ENCODE data around the gene FAT1. TPM values are rescaled to one million over a fixed set of nuclear protein-coding genes. Genes with fewer than 3 reads are reported as not detected.

FAT1 gene
- total RNA-seq, 1 experiment from 2014 or later: 172 TPM

DNA sequence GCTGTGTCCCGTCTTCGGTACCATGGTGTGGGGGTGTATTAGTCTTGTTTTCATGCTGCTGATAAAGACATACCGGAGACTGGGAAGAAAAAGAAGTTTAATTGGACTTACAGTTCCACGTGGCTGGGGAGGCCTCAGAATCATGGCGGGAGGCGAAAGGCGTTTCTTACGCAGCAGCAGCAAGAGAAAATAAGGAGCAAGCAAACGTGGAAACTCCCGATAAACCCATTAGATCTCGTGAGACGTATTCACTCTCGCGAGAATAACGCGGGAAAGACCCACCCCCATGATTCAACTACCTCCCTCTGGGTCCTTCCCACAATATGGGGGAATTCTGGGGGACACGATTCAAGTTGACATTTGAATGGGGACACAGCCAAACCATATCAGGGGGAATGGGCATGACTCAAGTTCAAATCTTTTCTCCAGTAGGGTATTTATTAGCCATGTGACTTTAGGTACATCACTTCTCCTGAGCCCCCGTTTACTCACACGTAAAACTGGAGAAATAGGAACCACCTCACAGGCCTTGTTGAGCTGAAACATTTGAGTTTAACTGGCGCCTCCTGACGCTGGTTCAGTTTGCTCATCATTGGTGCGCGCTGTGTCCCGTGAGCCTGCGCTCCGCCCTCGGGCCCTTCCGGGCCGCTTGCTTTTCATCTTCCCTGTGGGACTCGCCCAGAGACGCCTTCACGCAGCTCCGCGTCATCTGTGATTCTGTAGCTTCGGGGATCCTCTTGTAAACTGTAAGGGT, 35.5 kb upstream of the FAT1 start:
- no peak overlapping the region for H3K4me3 Mint-ChIP-seq
- no peaks in the 10 kb centered on the region for H3K27me3 Mint-ChIP-seq (ENCODE audit: low read depth)
- ATAC-seq (no peak), DNase-seq (ENCODE audit: low spot score) (no peak)
- peaks cover 5% of the 10 kb centered on the region for H3K4me1 Mint-ChIP-seq
- H3K36me3 Mint-ChIP-seq: no peaks in the 10 kb centered on the region
- peaks cover 6% of the 10 kb centered on the region; the same call in 1 of the 2 replicates for H3K9me3 Mint-ChIP-seq
- no peak for TF ChIP-seq USF1 (CRISPR knock-in tag; IDR thresholded peaks at IDR 0.05)
- no peak for TF ChIP-seq HMGA2 (CRISPR knock-in tag; IDR thresholded peaks at IDR 0.05)
- no peak for TF ChIP-seq ZNF532 (CRISPR knock-in tag; IDR thresholded peaks at IDR 0.05; ENCODE audit: borderline replicate concordance)
- no peak for TF ChIP-seq FOXP1 (CRISPR knock-in tag; IDR thresholded peaks at IDR 0.05; ENCODE audit: borderline replicate concordance)
- TF ChIP-seq PREB (CRISPR knock-in tag; IDR thresholded peaks at IDR 0.05; ENCODE audit: borderline replicate concordance): no peak
- no peak for TF ChIP-seq GRHL2 (CRISPR knock-in tag; IDR thresholded peaks at IDR 0.05; ENCODE audit: insufficient replicate concordance, severe bottlenecking)
- no peak for TF ChIP-seq EMX1 (CRISPR knock-in tag; IDR thresholded peaks at IDR 0.05)
- TF ChIP-seq ZNF219 (CRISPR knock-in tag; IDR thresholded peaks at IDR 0.05; ENCODE audit: borderline replicate concordance): no peak
- no peak for TF ChIP-seq ZNF281 (CRISPR knock-in tag; IDR thresholded peaks at IDR 0.05)
- no peak for TF ChIP-seq FOXK1 (CRISPR knock-in tag; IDR thresholded peaks at IDR 0.05)
- TF ChIP-seq, protein P1, sequence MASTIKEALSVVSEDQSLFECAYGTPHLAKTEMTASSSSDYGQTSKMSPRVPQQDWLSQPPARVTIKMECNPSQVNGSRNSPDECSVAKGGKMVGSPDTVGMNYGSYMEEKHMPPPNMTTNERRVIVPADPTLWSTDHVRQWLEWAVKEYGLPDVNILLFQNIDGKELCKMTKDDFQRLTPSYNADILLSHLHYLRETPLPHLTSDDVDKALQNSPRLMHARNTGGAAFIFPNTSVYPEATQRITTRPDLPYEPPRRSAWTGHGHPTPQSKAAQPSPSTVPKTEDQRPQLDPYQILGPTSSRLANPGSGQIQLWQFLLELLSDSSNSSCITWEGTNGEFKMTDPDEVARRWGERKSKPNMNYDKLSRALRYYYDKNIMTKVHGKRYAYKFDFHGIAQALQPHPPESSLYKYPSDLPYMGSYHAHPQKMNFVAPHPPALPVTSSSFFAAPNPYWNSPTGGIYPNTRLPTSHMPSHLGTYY (CRISPR knock-in tag; IDR thresholded peaks at IDR 0.05): no peak
- TF ChIP-seq ETV6 (CRISPR knock-in tag; IDR thresholded peaks at IDR 0.05): no peak
- ChIA-PET POLR2A (no interaction called here), CTCF (no interaction called here)
- no peak overlapping the region for H3K27ac Mint-ChIP-seq

- H3K36me3 Mint-ChIP-seq: no peaks in the 10 kb centered on the region
- peaks cover 5% of the 10 kb centered on the region for H3K4me1 Mint-ChIP-seq
- H3K9me3 Mint-ChIP-seq: peaks cover 6% of the 10 kb centered on the region; the same call in 1 of the 2 replicates
- no peaks in the 10 kb centered on the region for H3K27me3 Mint-ChIP-seq (ENCODE audit: low read depth)
- CTCF ChIA-PET: no interaction called here
- H3K27ac Mint-ChIP-seq: no peak overlapping the region
- no peak overlapping the region for H3K4me3 Mint-ChIP-seq
- DNase-seq (ENCODE audit: low spot score): no peak
- ATAC-seq: no peak
- POLR2A ChIA-PET: interaction anchor here (0.7 kb wide), 2 partner anchors 15 to 166 kb away, joined by 4 read pairs; no protein-coding TSS in a partner anchor
- TF ChIP-seq, protein P2, sequence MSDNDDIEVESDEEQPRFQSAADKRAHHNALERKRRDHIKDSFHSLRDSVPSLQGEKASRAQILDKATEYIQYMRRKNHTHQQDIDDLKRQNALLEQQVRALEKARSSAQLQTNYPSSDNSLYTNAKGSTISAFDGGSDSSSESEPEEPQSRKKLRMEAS (CRISPR knock-in tag; IDR thresholded peaks at IDR 0.05): no peak
- TF ChIP-seq NFE2L1 (CRISPR knock-in tag; IDR thresholded peaks at IDR 0.05): no peak
- TF ChIP-seq NR1H2 (CRISPR knock-in tag; IDR thresholded peaks at IDR 0.05): no peak
- no peak for TF ChIP-seq ARID4B (CRISPR knock-in tag; IDR thresholded peaks at IDR 0.05; ENCODE audit: borderline replicate concordance)
- no peak for TF ChIP-seq GABPB1 (CRISPR knock-in tag; IDR thresholded peaks at IDR 0.05)
Measured at GRCh38 chr4:186757696-186758355, 34.2 kb upstream of the FAT1 start.

All from WTC11 (cell line).